GM13976 (cell line): ENCODE data around the gene SVIP.

ENCODE experiments used
- DNase-seq: peaks from one replicate; pipeline ENCODE4 v3.0.0; 2012; ENCODE audit warnings: low spot score
- in situ Hi-C: fragments of 300-500 bp; cut with MboI; formaldehyde crosslinking; loops from one replicate; pipeline ENCODE4 v1.12.0; 2022; ENCODE audit warnings: low sequenced_read_pairs, mixed read lengths, inconsistent platforms; ENCODE audit not compliant: unreplicated experiment
- TF ChIP-seq, protein P1 (sequence below): IDR thresholded peaks from 2 replicates; pipeline ENCODE4 v1.5.1; 2012; ENCODE audit warnings: borderline replicate concordance, mild to moderate bottlenecking; ENCODE audit not compliant: insufficient read depth; ENCODE audit errors: extremely low read depth, missing control alignments, control extremely low read depth

The SVIP gene

DNA sequence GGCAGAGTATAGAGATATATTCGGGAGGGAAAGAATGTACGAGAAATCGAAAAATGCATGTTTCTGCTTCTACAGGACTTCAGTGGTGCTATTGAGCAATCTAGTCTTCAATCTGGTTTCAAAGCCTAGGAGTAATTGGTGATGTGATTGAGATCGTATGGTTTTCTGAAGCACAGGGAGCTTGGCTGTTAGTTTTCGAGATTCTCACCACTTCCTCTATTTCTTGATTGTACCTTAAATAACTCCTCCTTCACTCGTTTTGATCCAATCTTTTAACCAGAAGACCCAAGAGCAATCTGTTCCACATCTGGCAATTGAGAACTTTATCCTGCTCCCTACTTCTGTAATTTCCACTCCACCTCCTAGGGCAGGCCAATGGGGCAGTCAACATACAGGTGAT is 30.2 kb upstream of the SVIP start:
- in situ Hi-C loops = no loop called here
- no peak for DNase-seq
- TF ChIP-seq, protein P1, sequence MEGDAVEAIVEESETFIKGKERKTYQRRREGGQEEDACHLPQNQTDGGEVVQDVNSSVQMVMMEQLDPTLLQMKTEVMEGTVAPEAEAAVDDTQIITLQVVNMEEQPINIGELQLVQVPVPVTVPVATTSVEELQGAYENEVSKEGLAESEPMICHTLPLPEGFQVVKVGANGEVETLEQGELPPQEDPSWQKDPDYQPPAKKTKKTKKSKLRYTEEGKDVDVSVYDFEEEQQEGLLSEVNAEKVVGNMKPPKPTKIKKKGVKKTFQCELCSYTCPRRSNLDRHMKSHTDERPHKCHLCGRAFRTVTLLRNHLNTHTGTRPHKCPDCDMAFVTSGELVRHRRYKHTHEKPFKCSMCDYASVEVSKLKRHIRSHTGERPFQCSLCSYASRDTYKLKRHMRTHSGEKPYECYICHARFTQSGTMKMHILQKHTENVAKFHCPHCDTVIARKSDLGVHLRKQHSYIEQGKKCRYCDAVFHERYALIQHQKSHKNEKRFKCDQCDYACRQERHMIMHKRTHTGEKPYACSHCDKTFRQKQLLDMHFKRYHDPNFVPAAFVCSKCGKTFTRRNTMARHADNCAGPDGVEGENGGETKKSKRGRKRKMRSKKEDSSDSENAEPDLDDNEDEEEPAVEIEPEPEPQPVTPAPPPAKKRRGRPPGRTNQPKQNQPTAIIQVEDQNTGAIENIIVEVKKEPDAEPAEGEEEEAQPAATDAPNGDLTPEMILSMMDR = no peak

DNA sequence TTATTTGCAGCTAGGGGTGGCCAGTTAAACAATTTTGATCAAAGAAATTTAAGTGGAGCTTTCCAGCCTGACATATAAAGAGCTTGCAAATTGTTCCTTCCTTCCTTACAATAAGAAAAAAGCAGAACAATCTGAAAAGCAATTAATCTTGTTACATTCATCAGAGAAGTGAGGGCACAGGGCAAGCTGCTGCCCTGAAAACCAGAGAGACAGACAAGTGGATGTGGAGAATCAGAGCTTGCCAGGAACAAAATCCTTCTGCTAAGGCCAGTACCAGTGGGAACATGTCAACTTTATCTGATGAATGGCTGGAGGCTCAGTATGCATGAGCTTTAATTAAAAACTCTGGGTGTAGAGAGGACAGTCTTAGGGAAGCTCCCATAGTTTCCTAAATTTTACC is 21.9 kb upstream of the SVIP start:
- in situ Hi-C loops = no loop called here
- TF ChIP-seq, protein P1 = no peak
- no peak for DNase-seq

DNA sequence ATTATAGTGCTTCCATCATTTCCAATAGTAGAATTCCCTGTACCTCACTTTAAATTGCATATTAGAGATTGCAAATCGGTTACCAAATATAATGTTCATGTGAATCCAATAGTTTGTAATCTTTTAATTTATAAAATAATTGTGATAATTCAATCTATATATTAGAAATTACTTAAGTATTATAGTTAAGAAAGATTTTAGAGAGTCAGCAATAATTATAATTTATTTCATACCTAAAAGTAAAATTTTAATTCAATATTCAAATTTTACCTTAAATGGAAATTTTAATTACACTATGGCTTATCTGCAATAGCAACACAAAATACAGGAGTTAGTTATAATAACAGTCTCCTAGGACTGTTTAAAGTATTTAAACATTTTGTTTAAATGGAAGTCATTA is 17.1 kb upstream of the SVIP start:
- in situ Hi-C loops = no loop called here
- DNase-seq = no peak
- TF ChIP-seq, protein P1 = no peak

DNA sequence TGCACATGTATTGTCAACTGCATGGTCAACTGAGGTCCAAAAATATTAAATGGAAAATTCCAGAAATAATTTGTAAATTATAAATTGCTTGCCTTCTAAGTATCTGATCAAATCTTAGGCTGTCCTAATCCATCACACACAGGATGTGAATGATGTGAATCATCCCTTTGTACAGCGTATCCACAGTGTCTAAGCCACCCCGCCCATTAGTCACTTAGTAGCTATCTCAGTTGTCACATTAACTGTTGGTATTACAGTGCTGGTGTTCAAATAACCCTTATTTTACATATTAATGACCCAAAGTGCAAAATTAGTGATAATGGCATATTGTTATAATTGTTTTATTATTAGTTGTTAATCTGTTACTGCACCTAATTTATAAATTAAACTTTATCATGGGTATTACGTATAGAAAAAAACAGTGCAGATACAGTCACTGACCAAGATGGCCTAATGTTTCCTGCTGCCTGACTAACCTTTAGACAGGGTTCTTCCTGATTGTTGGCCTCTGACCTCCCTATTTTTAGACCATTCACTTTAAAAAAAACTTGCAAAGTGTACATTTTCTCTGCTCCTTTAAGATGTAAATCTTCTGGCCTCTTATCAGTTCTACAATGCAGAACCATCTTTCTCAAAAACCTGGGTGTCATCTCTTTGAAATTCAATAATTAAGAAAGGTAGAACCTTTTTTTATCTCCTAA is 2.9 kb upstream of the SVIP start:
- TF ChIP-seq, protein P1 = no peak
- DNase-seq = no peak
- in situ Hi-C loops = no loop called here

DNA sequence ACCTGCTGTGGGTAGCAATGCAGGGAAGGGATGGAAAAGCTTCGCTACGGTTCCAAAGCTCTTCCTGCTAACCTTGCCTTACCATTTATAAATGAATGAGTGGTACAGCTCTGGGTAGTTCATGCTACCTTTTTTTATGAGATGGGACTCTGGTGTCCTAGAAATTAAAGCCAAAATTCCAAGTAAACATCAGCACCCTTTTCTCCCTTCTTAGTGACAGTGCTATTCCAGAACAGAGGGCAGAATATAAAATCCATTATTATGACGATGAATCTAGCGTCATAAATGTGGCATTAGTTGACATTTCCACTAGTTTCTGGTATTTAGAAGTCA is 447 bp upstream of the SVIP start:
- TF ChIP-seq, protein P1 = no peak
- in situ Hi-C loops = no loop called here

DNA sequence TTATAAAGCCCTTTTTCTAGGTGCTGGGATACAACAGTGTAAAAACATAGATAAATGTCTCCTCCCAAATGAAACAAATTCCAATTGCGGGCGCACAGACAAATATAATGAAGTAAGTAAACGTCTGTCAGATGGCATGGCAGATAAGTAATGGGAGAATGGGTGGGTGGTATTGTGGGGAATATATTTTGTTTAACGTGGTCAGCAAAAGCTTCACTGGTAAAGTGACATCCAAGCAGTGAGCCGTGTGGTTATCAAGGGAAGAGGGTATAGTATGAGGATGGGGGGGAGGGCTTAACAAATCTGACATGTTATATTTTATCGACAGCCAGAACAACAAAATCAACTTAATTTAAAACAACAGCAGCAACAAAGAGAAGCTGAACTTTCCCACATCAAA is 1.2 kb downstream of the SVIP start:
- DNase-seq = no peak
- TF ChIP-seq, protein P1 = no peak

More for the DNA sequence above, 447 bp upstream of the SVIP start:
- no peak for DNase-seq

DNA sequence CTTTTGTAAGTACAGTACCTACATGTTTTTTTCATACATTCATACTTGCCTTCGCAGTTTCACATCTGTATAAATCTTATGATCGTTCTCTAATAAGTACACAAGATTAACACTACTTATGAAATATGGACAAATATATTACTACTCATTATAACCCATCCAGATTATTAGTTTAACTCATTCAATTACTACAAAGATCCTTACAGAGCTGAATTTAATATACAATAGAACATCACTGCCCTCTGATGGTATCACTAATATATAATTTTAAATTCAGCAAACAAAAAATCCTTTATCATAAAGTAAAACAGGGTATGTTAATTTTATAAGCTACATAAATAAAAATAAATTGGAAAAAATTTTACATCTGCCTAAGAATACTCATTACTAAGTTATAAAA is 7.4 kb downstream of the SVIP start:
- no peak for DNase-seq
- in situ Hi-C loops = loop anchor here (10.0 to 25.0 kb wide), 2 partner anchors 487 to 635 kb away; partner anchors contain the start of genes ANO5 and SLC17A6
- TF ChIP-seq, protein P1 = no peak

More for the DNA sequence above, 1.2 kb downstream of the SVIP start:
- in situ Hi-C loops = loop anchor here (10.0 kb wide), 1 partner anchor 494 kb away; the partner anchor contains the start of gene SLC17A6
